Activated gamma-delta T cell (primary cell): ENCODE measurements around the gene CCZ1B.
"Not testable (repeated sequence)": the region's sequence is repeated elsewhere in the genome, so short reads cannot be mapped to it uniquely, and the experiment has no call there.

Experiments used
- DNase-seq: peaks from one replicate; lab custom pipeline; 2025; lab: John Stamatoyannopoulos, UW
- total RNA-seq, 2 donors: gene quantifications; one replicate each; lab custom pipeline; 2026; lab: John Stamatoyannopoulos, UW

Gene CCZ1B
- total RNA-seq, result 27.6 to 28.3 reads per million in 2 donors

DNA sequence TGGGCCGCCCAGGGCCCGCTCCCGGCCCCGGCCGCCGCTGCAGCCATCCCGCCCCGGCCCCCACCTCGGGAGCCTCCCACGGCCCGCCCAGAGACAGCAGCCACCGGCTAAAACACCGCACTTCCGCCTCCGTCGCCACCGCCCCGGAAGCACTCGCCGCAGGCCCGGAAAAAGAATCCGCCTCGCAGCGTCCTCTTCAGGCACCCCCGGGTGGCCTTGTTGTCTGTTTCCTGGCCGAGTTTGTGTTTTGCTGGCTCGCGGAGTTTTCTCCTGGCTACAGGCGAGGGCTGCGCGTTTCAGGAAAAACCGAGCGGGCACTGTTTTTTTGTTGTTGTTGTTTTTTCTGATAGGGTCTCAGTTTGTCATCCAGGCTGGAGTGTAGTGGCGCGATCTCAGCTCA lies at the start of gene CCZ1B:
TSS of gene CCZ1B (minus strand) at position 125 of the 400 bp plus-strand sequence. CDS start at position 47, 78 bp downstream.
- peak; percentile 84 for DNase-seq

DNA sequence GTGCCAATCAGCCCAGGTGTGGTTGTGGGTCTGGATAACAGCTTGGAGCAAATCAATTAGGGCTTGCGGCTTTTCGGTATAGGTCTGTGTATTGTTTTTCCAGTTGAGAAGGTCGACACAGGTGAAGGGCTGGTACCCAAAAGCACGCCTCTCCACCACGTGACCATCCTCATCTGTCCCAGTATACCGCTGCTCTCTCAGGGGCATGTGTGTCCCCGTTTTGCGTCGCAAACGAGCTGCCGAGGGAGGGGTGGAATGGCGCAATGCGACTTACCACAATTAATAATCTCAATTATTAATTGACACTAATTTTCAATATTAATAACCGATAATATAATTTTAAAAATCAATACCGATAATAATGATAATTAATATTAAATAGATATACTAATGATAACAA lies 48.9 kb upstream of the CCZ1B start:
- DNase-seq, result not testable (repeated sequence)

DNA sequence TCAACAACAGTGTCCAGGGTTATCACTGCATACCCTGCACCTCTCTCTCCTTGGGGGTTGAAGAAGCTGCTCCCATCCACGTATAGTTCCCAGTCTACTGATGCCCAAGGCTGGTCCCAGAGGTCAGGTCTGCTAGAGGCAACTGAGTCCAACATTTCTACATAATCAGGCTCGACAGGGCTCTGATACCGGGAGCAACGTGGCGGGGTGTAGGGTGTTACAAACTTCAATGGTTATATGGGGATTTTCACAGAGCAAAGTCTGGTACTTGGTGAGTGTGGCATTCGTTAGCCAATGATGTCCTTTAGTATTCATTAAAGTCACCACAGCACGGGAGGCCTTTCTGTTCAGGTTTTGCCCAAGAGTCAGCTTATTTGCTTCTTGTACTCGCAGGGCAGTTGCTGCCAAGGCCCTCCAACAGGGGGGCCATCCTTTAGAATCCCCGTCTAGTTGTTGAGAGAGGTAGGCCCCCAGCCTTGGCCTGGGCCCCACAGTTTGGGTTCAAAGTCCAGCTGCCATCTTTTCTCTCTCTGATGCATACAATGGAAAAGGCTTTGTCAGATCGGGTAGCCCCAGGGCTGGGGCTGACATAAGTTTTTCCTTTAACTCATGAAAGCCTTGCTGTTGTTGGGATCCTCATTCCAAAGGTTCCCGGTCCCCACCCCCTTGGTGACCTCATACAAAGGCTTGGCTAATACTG lies 46.3 kb upstream of the CCZ1B start:
- DNase-seq, result not testable (repeated sequence)

DNA sequence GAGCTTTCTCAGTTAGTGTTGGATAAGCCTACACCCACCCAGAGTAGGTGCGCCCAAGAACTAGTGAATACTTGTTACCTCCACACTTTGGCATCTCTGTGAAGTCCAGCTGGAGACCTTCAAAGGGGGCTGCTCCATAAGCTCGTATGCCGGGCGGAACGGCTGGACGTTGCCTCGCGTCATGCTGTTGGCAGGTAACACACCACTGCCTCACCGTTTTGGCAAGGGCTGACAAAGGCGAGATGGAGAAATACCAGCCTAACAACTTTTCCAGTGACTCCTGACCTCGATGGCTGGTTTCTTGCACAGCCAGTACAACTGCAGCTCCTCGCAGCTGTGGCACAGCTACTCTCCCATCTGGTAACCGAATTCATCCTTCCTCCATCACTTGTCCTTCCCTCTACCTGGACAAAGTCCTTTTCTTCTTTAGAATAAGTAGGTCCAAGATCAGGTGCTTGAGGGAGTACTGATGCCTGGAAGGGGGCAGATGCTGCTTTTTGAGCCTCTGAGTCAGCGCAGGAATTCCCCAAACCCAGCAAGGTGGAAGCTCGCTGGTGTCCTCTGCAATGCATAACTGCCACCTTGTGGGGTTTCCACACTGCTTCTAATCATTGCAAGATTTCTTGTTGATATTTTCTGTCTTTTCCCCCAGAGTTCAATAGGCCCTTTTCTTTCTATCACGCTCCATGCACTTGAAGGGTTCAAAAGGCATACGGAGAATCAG lies 45.5 kb upstream of the CCZ1B start:
- not testable (repeated sequence) for DNase-seq

DNA sequence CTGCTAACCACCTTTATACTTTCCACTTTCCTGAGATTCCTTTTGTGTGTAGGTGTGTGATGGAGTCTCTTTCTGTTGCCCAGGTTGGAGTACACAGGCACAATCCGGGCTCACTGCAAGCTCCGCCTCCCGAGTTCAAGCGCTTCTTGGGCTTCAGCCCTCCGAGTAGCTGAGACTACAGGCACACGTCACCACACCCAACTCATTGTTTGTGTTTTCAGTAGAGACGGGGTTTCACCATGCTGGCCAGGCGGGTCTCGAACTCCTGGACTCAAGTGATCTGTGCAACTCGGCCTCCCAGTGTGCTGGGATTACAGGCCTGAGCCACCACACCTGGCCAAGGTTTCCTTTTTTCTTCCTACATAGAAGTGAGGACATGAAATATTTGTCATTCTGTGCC lies 38.7 kb upstream of the CCZ1B start:
- DNase-seq, result not testable (repeated sequence)

DNA sequence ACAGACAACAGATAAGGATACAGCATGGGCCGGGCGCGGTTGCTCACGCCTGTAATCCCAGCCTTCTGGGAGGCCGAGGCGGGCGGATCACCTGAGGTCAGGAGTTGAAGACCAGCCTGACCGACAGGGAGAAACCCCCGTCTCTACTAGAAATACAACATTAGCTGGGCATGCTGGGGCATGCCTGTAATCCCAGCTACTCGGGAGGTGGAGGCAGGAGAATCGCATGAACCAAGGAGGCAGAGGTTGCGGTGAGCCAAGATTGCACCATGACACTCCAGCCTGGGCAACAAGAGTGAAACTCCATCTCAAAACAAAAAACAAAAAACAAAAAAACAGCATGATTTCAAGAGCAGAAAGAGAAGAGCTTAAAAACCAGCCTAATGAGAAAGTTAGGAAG lies 38.1 kb upstream of the CCZ1B start:
- not testable (repeated sequence) for DNase-seq

DNA sequence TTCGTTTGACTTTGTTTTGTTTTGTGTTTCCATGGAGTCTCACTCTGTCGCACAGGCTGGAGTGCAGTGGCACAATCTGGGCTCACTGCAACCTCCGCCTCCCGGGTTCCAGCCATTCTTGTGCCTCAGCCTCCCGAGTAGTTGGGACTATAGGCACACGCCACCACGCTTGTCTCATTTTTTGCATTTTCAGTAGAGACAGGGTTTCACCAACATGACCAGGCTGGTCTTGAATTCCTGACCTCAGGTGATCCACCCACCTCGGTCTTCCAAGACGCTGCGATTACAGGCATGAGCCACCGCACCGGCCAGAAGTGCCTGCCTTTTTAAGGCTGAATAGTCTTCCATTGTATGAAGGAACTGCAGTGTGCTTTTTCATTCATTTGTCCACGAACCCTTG lies 36.8 kb upstream of the CCZ1B start:
- not testable (repeated sequence) for DNase-seq

DNA sequence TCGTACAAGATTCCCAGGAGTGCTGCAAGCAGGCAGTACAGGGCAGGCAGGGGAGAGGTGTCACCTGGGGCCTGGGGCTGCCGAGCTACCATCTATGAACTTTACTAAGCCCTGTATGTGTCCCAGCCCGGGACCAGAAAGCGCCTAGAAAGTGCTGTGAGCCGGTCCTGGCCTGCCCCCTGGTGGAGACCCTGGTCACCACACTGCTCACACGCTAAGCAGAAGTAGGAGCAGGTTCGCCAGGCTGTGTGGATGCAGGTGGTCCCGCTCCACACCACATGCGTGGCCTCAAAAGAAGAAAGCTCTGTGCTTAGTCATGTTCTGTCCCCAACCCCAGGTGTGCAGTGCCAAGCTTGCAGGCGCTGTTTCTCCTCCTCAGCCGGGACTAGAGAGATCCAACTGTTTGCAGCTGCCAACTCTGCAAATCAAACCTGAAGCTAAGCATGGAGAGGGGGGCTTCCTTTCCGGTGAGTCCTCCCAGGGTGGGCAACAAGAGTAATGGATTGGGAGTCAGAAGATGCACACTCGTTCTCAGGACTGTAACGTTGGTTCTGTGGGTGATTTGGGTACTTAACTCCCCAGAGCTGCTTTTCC lies 31.7 kb upstream of the CCZ1B start:
- DNase-seq, result peak; percentile 39

DNA sequence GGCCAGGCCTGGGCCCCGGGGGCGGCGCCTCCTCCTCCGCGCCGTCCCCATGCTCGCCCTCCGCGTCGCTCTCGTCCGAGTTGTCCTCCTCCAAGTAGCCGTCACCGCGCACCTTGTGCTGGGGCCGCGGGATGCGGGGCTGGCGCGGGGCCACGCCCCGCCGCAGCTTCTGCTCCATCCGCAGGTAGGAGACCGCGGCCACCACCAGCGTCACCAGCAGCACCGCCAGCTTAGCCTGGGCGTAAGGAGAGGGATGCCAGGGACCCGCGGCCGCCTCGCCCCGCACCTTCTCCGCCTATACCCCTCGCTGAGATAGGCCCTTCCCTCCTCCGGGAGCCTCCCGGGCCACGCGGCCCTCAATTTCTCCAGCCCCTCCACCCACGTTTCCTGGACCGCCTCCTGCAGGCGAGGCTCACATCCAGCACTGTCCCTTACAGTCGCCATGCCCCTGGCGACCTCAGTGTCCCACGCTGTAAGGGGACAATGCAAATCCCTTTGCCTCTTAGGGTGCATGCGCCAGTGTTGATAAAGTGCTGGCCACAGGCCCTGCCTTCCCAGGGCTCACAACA lies 29.6 kb upstream of the CCZ1B start:
- not testable (repeated sequence) for DNase-seq

DNA sequence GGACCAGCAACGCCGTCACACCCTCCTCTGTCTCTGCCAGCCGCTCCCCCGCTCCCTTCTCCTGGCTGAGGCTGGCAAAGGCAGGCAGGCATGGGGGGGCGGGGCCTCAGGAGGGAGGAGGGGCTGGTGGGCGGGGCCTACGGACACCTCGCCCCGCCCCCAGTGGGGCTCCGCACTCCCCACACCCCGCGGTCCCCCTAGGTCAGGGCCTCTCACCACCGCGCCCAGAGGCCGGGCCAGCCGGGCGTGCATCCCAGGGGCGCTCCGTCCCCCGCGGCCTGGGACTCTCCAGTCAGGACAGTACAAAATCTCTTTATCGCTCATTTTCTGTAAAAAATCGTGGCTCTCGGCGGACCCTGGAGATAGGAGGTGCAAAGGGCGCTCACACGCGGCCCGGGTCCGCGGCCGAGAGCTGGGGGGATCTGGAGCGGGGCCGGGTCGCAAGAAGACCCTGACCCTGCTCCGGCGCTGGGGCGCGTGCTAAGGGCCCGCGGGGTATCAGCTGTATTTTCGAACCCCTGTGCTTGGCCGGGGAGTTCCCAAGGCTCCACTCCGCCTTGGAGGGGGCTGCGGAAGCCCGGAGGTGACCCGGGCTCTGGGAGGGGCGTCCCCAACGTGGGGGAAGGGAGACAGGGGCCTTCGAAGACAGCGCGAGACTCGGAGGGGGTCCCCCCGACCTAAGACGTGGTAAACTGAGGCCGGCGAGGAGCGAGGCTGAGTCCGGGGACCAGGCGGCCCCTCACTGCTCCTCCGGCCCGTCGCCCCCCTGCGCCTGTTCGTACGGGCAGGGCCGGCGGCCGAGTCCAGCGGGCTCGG lies 28.9 kb upstream of the CCZ1B start:
- not testable (repeated sequence) for DNase-seq

DNA sequence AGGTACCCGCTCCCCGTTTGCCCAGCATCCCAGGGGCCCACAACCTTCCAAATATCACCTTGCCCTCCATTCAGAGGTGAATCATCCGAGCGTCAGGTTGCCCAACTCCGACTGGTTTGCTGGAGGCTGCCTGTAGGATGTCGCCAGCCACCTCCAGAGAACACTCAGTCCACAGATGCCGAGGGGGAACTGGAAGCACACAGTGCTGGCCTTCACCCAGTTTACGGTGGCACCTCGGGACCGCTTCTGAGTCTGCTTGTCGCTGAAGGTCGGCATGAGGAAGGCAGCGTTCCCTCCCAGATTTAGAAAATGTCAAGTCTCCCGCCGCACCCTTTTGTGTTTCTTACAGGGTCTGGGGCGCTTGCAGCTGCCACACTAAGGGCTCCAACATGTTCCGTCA lies 27.6 kb upstream of the CCZ1B start:
- DNase-seq, result not testable (repeated sequence)

DNA sequence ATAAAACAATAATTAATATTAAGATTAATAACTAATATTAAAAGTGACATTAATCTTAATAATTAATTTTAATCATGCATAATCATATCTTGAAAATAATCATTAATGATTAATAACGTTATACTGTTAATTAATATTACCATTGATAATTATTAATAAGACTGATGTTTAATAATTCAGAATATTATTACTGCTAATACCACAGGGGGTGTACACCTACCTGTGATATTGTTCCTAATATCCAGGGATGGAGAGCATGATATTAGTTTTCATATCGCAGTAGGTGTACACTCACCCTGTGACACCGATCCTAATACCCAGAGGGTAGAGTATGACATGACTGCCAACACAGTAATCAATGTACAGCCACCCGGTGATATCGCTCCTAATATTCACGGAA lies 23.1 kb upstream of the CCZ1B start:
- DNase-seq, result not testable (repeated sequence)

DNA sequence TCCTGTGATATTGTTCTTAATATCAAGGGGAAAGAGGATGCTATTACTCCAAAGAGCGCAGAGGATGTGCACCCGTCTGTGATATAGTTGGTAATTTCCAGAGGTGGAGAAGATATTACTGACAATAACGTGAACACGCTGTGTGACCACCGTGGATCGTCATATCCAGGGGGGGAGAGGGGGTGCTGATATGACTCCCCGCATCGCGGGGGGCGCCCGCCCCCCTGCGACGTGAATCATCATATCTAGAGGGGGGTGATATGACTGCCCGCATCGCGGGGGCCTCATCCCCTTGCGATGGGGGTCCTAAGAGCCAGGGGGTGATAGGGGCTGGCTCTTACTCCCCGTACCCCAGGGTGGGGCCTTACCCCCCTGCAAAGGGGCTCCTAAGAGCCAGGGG lies 21.7 kb upstream of the CCZ1B start:
- not testable (repeated sequence) for DNase-seq

DNA sequence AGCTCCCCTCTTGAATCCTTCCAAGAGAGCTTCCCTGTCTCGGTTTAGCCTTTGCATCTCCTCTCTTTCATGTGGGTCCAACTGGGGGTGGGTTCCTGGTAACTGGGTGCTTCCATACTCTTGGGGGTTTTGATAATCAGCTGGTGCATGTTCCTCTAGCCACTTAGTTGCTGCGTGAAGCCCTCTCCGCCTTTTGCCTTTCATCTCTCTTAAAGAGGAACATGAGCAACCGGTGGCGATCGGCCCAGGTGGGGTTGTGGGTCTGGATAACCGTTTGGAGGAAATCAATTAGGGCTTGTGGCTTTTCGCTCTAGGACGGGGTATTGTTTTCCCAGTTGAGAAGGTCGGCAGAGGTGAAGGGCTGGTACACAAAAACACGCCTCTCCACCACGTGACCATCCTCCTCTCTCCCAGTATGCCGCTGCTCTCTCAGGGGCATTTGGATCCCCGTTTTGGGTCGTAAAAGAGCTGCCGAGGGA lies 19.9 kb upstream of the CCZ1B start:
- not testable (repeated sequence) for DNase-seq

DNA sequence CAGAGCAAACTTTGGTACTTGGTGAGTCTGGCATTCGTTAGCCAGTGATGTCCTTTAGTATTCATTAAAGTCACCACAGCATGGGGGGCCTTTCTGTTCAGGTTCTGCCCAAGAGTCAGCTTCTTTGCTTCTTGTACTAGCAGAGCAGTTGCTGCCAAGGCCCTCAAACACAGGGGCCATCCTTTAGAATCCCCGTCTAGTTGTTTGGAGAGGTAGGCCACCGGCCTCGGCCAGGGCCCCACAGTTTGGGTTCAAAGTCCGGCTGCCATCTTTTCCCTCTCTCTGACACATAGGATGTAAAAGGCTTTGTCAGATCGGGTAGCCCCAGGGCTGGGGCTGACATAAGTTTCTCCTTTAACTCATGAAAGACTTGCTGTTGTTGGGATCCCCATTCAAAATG lies 17.6 kb upstream of the CCZ1B start:
- not testable (repeated sequence) for DNase-seq

DNA sequence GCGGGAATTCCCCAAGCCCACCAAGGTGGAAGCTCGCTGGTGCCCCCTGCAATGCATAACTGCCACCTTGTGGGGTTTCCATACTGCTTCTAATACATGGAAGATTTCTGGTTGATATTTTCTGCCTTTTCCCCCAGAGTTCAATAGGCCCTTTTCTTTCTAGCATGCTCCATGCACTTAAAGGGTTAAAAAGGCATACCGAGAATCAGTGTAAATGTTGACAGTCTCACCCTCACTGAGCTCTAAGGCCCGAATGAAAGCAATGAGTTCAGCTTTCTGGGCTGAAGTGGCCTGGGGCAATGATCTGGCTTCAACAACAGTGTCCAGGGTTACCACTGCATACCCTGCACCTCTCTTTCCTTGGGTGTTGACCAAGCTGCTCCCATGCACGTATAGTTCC lies 17.0 kb upstream of the CCZ1B start:
- DNase-seq, result not testable (repeated sequence)

DNA sequence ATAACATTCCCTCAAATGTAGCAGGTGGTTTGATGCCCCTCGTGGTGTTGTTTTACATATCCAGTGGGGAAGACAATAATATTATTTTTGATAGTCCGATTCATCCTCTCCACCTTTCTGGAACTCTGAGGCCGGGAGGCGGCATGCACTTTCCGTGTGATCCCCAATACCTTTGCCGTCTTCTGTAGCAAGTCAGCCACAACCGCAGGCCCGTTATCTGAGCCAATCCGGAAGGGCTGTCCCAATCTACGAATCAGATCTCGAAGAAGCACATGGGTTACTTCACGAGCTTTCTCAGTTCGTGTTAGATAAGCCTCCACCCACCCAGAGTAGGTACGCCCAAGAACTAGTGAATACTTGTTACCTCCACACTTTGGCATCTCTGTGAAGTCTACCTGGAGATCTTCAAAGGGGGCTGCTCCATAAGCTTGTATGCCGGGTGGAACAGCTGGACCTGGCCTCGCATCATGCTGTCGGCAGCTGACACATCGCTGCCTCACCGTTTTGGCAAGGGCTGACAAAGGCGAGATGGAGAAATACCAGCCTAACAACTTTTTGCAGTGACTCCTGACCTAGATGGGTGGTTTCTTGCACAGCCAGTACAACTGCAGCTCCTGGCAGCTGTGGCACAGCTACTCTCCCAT lies 16.3 kb upstream of the CCZ1B start:
- not testable (repeated sequence) for DNase-seq

DNA sequence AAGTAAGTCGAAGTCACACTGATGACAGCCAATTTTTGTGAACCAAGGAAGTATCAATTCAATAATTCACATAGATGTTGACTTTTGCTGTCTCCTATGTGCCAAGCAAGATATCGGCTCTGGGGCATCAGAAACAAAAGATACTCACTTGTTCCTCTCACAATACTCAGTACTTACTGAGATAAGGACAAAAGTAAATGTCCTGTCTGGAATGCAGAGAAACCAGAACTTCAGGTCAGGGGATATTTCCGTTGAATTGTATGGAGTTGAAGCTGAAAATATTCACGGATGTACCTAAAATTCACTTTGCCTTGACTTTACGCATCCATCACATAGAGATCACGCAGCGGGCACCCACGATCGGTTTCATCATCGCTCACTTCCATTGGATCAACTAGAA lies 11.0 kb upstream of the CCZ1B start:
- DNase-seq, result not testable (repeated sequence)

DNA sequence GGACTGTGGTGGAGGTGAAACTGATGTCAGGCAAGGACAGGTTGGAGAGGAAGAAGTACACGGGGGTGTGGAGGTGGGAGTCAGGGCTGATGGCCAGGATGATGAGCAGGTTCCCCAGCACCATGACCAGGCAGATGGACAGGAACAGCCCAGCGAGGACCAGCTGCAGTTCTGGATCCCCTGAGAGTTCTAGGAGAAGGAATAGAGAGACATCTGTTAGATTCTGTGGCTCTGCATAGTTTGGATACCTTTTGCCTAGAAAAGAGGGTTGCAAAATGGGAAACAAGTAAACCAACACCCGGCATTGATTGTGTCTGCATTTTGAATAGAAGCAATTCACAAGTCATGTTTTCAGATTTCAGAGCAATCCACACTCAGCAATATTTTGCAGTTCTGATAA lies 9.4 kb upstream of the CCZ1B start:
- DNase-seq, result not testable (repeated sequence)

DNA sequence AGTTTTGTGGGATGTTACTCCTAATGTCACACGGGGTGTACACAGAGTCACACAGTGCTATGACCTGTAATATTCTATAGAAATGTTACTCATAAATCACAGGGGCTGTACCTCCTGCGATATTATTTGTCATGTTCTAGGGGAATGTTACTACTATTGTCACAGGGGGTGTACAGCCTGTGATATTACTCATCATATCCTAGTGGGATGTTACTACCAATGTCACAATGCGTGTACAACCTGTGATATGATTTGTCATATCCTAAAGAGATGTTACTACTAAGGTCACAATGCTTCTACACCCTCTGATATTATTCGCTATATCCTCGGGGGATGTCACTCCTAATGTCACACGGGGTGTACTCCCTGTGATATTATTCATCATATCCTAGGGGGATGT lies 7.6 kb upstream of the CCZ1B start:
- DNase-seq, result no peak
